Psoas muscle (tissue), 8 donors: ENCODE measurements around the gene ZNF444. TPM values are rescaled to one million over a fixed set of nuclear protein-coding genes. Genes with fewer than 3 reads are reported as not detected.

ENCODE experiments used
- ATAC-seq, 4 donors: fragments of 200-7000 bp; cut with Tn5 transposase; one replicate each; pipeline ENCODE4 v1.9.1; 2020; ENCODE audit warnings: moderate library complexity in 3 of 4, mild to moderate bottlenecking in 2 of 4
- DNase-seq, 2 donors: peaks; one replicate each; pipeline ENCODE4 v3.0.0-alpha.2; 2020
- H3K27ac ChIP-seq: fragments of 200-600 bp; one replicate; pipeline ENCODE4 v1.8.0; 2022
- H3K27me3 ChIP-seq, 3 donors: fragments of 200-600 bp in 1 of 3; one replicate each; pipeline versions ENCODE4 v1.6.1 to v1.8.0; 2013 to 2022; ENCODE audit warnings: low read length in 2 of 3, mild to moderate bottlenecking in 2 of 3, moderate library complexity in 1 of 3; ENCODE audit not compliant: insufficient read depth in 3 of 3
- H3K36me3 ChIP-seq, 2 donors: fragments of 200-600 bp in 1 of 2; one replicate each; pipeline versions ENCODE4 v1.6.1 to v1.8.0; 2013 to 2022; ENCODE audit warnings: low read depth in 1 of 2, mild to moderate bottlenecking in 1 of 2, moderate library complexity in 1 of 2; ENCODE audit not compliant: insufficient read depth in 1 of 2
- H3K4me1 ChIP-seq: fragments of 200-600 bp; one replicate; pipeline ENCODE4 v1.8.0; 2022
- H3K4me3 ChIP-seq: fragments of 200-600 bp; one replicate; pipeline ENCODE4 v1.8.0; 2022; ENCODE audit warnings: mild to moderate bottlenecking
- H3K9me3 ChIP-seq: fragments of 200-600 bp; one replicate; pipeline ENCODE4 v1.8.0; 2022
- CTCF ChIP-seq: fragments of 200-600 bp; IDR thresholded peaks from one replicate; pipeline ENCODE4 v1.8.0; 2022; ENCODE audit warnings: antibody characterized with exemption
- WGBS, 3 donors: extraction: QIAGEN DNeasy Blood & Tissue Kit; methylation state at CpG; one replicate each; pipeline versions ENCODE4 v1.1.6 to v1.1.7; 2013; 5-methylcytosine and 5-hydroxymethylcytosine counted together
- intact Hi-C, 2 donors: fragments of 100-400 bp; cut with DNase I; formaldehyde crosslinking; loops; one replicate each; pipeline versions ENCODE4 v1.11.0 to v1.14.2; 2022
- polyA plus RNA-seq, 3 donors: library from polyadenylated mRNA; stranded (reverse); fragments of 200-250 nt; gene quantifications; one replicate each; pipeline ENCODE4 v1.2.3, GENCODE V29; 2013
- total RNA-seq, 4 donors: library from RNA; stranded (reverse); fragmentation: NEBNext Ultra II Directional in 2 of 4; extraction: Animal tissue kit (Norgen Biotek cat#: 25700) in 2 of 4; gene quantifications; one replicate each; pipeline versions ENCODE4 v1.2.1 to v1.2.4, GENCODE V29; 2021 to 2023
- donor health status: healthy with polysubstance abuse.
- donor health status: DM: no; HTN: no; CAD: no; lungs with moderate emphysema.
- donor health status: Bipolar disorder and iron deficiency.
- donor health status: healthy.
- donor health status: DM: yes; HTN: yes; CAD: no.
- donor health status: DM: no; HTN: no; CAD: no.
- donor health status: DM: no; HTN: no; CAD: no.
- donor health status: DM: yes; HTN: yes; CAD: no.

Gene ZNF444
- total and polyA plus RNA-seq, 7 donors, result 12.0 to 22.4 (median 16.4) TPM

GRCh38 chr19:56144376-56144775 is 3.3 kb downstream of the ZNF444 start:
- intact Hi-C loops, result no loop called here
- TF ChIP-seq CTCF, result no peak
- Histone ChIP-seq H3K4me1 (peaks cover 13% of the 10 kb centered on the region), H3K27ac (no peak overlapping the region), H3K9me3 (no peaks in the 10 kb centered on the region), H3K36me3 (peaks cover 0 to 16% of the 10 kb centered on the region in 2 donors), H3K27me3 (no peaks in the 10 kb centered on the region), H3K4me3 (no peak overlapping the region)
- DNase-seq (no peak), ATAC-seq (no peak)
- whole genome bisulfite sequencing, 3 donors, result 72 to 82% (median 75%) methylated on average over 6 of the region's 6 CpGs

GRCh38 chr19:56144831-56145230 is 3.7 kb downstream of the ZNF444 start:
- Histone ChIP-seq H3K36me3 (peaks cover 0 to 16% of the 10 kb centered on the region in 2 donors), H3K9me3 (no peaks in the 10 kb centered on the region), H3K27me3 (no peaks in the 10 kb centered on the region), H3K4me1 (peaks cover 14% of the 10 kb centered on the region), H3K4me3 (no peak overlapping the region), H3K27ac (no peak overlapping the region)
- ATAC-seq (no peak), DNase-seq (no peak)
- intact Hi-C loops, result loop anchor here in 1 of 2 donors (5.0 kb wide), 1 partner anchor 38 kb away; no protein-coding TSS in a partner anchor
- no peak for TF ChIP-seq CTCF
- 88 to 95% (median 91%) methylated on average over 12 of the region's 12 CpGs for WGBS, 3 donors

GRCh38 chr19:56145698-56146097 is 4.6 kb downstream of the ZNF444 start:
- TF ChIP-seq CTCF, result no peak

GRCh38 chr19:56146904-56147303 is 5.8 kb downstream of the ZNF444 start:
- WGBS, 3 donors, result 50 to 64% (median 50%) methylated on average over 19 to 31 of the region's 31 CpGs
- intact Hi-C loops, result loop anchor here in 1 of 2 donors (5.0 kb wide), 1 partner anchor 40 kb away; no protein-coding TSS in a partner anchor

More at GRCh38 chr19:56145698-56146097, 4.6 kb downstream of the ZNF444 start:
- Histone ChIP-seq H3K4me1 (peaks cover 16% of the 10 kb centered on the region), H3K27ac (no peak overlapping the region), H3K4me3 (no peak overlapping the region), H3K9me3 (no peaks in the 10 kb centered on the region), H3K36me3 (peaks cover 0 to 16% of the 10 kb centered on the region in 2 donors), H3K27me3 (no peaks in the 10 kb centered on the region)
- intact Hi-C loops, result loop anchor here in 1 of 2 donors (5.0 kb wide), 1 partner anchor 38 kb away; no protein-coding TSS in a partner anchor
- 77 to 85% (median 79%) methylated on average over 10 of the region's 10 CpGs for WGBS, 3 donors
- DNase-seq (no peak), ATAC-seq (no peak)

More at GRCh38 chr19:56146904-56147303, 5.8 kb downstream of the ZNF444 start:
- no peak for TF ChIP-seq CTCF
- H3K27ac ChIP-seq, result peak overlapping the region; percentile 23
- H3K9me3 ChIP-seq, result no peaks in the 10 kb centered on the region
- peaks cover 0 to 16% of the 10 kb centered on the region in 2 donors for H3K36me3 ChIP-seq
- peaks cover 13% of the 10 kb centered on the region for H3K4me1 ChIP-seq
- no peaks in the 10 kb centered on the region for H3K27me3 ChIP-seq
- ATAC-seq (peak in 3 of 4 donors; percentile 23 to 42 (median 36)), DNase-seq (no peak)
- no peak overlapping the region for H3K4me3 ChIP-seq
